PC-9 (cell line): ENCODE results near the gene GFRA1. TPM values are rescaled to one million over a fixed set of nuclear protein-coding genes. Genes with fewer than 3 reads are reported as not detected.

ENCODE experiments used
- BruUV-seq: library from RNA; stranded (reverse); fragments of 400-500 nt; replicated peaks from 2 replicates; lab custom pipeline; 2021; lab: Mats Ljungman, UMichigan
- CTCF ChIA-PET: fragments of 300-600 bp; sonication (Branson Sonifier 250); formaldehyde crosslinking; loops from one replicate; lab custom pipeline; 2022; ENCODE audit warnings: antibody characterized with exemption; lab: Charles Lee
- POLR2A ChIA-PET: fragments of 300-600 bp; sonication (Branson Sonifier 250); formaldehyde crosslinking; loops from one replicate; lab custom pipeline; 2022; ENCODE audit warnings: antibody characterized with exemption; ENCODE audit not compliant: unreplicated experiment; lab: Charles Lee
- DNase-seq, 2 experiments: peaks; one replicate each; pipeline versions ENCODE4 v3.0.0 to v3.0.0-alpha.2; 2015 to 2022; ENCODE audit warnings: mixed read lengths in 1 of 2
- H2AFZ ChIP-seq: fragments of 200-600 bp; sonication (generic); 2 replicates; pipeline ENCODE4 v1.8.1; 2017; ENCODE audit warnings: antibody characterized with exemption
- H3F3A ChIP-seq: fragments of 200-600 bp; sonication (generic); 2 replicates; pipeline ENCODE4 v1.8.1; 2017; ENCODE audit warnings: antibody characterized with exemption, mild to moderate bottlenecking, low read depth; ENCODE audit not compliant: insufficient read depth
- H3K27ac ChIP-seq: fragments of 200-600 bp; sonication (generic); 2 replicates; pipeline ENCODE4 v1.6.1; 2016; ENCODE audit warnings: mixed run types
- H3K27me3 ChIP-seq: fragments of 200-600 bp; sonication (generic); 2 replicates; pipeline ENCODE4 v1.6.1; 2016; ENCODE audit warnings: low read depth, mixed run types; ENCODE audit not compliant: insufficient read depth
- H3K36me3 ChIP-seq: fragments of 200-600 bp; sonication (generic); 2 replicates; pipeline ENCODE4 v1.6.1; 2016; ENCODE audit warnings: low read depth, mixed run types
- H3K4me1 ChIP-seq: fragments of 200-600 bp; sonication (generic); replicated peaks from 2 replicates; pipeline ENCODE4 v1.6.1; 2016; ENCODE audit warnings: mixed run types; ENCODE audit not compliant: insufficient read depth
- H3K4me2 ChIP-seq: fragments of 200-600 bp; sonication (generic); 2 replicates; pipeline ENCODE4 v1.6.1; 2017; ENCODE audit warnings: mixed run types
- H3K4me3 ChIP-seq: fragments of 200-600 bp; sonication (generic); 2 replicates; pipeline ENCODE4 v1.6.1; 2016; ENCODE audit warnings: mixed run types
- H3K79me2 ChIP-seq: fragments of 200-600 bp; sonication (generic); 2 replicates; pipeline ENCODE4 v1.6.1; 2017; ENCODE audit warnings: low read depth, mixed run types
- H3K9me2 ChIP-seq: fragments of 200-600 bp; sonication (generic); 2 replicates; pipeline ENCODE4 v1.8.1; 2017; ENCODE audit warnings: mild to moderate bottlenecking; ENCODE audit not compliant: insufficient read depth
- H3K9me3 ChIP-seq: fragments of 200-600 bp; sonication (generic); 2 replicates; pipeline ENCODE4 v1.8.1; 2016; ENCODE audit warnings: low read depth; ENCODE audit not compliant: insufficient read depth
- H4K20me1 ChIP-seq: fragments of 200-600 bp; sonication (generic); 2 replicates; pipeline ENCODE4 v1.8.1; 2017; ENCODE audit not compliant: insufficient read depth
- CTCF ChIP-seq: fragments of 200-600 bp; sonication (generic); conservative IDR thresholded peaks from 2 replicates; pipeline ENCODE4 v1.6.1; 2017; ENCODE audit warnings: mixed run types, antibody characterized with exemption, mild to moderate bottlenecking, moderate library complexity
- EZH2 ChIP-seq: fragments of 200-600 bp; sonication (generic); IDR thresholded peaks from 2 replicates; pipeline ENCODE4 v1.8.0; 2017; ENCODE audit warnings: antibody characterized with exemption, low read depth
- intact Hi-C: fragments of 100-400 bp; cut with micrococcal nuclease; formaldehyde crosslinking; loops from one replicate; pipeline ENCODE4 v1.10.0; 2022; ENCODE audit not compliant: unreplicated experiment
- total RNA-seq: library from RNA; stranded (reverse); gene quantifications from 2 replicates; pipeline ENCODE4 v1.2.3, GENCODE V29; 2021

GFRA1 gene
- total RNA-seq, 1 experiment from 2014 or later: 0.11 TPM

GRCh38 chr10:116208956-116209567, 63.9 kb downstream of the GFRA1 start:
- Histone ChIP-seq H3K36me3 (no peaks in the 10 kb centered on the region), H4K20me1 (no peaks in the 10 kb centered on the region), H3K9me2 (no peaks in the 10 kb centered on the region), H3K4me3 (no peak overlapping the region), H3K9me3 (no peaks in the 10 kb centered on the region), H2AFZ (no peak overlapping the region), H3K27ac (no peak overlapping the region), H3K79me2 (no peaks in the 10 kb centered on the region), H3K4me1 (no peaks in the 10 kb centered on the region), H3K4me2 (no peak overlapping the region), H3F3A (no peaks in the 10 kb centered on the region), H3K27me3 (0 out of 2 replicates have a peak, but pooled peaks cover 9% of the 10 kb centered on the region)
- BruUV-seq: no TSS peak
- TF ChIP-seq CTCF (no peak), EZH2 (no peak)
- POLR2A ChIA-PET: no interaction called here
- no peak for DNase-seq
- intact Hi-C loops: no loop called here
- CTCF ChIA-PET: no interaction called here

- H3K9me3 ChIP-seq: no peaks in the 10 kb centered on the region
- H3K27me3 ChIP-seq: 0 out of 2 replicates have a peak, but pooled peaks cover 9% of the 10 kb centered on the region
- ChIA-PET POLR2A (no interaction called here), CTCF (no interaction called here)
- no peaks in the 10 kb centered on the region for H3F3A ChIP-seq
- intact Hi-C loops: no loop called here
- H3K27ac ChIP-seq: no peak overlapping the region
- no TSS peak for BruUV-seq
- no peaks in the 10 kb centered on the region for H3K36me3 ChIP-seq
- TF ChIP-seq CTCF: no peak
- no peak for TF ChIP-seq EZH2
- H3K79me2 ChIP-seq: no peaks in the 10 kb centered on the region
- no peaks in the 10 kb centered on the region for H3K4me1 ChIP-seq
- no peaks in the 10 kb centered on the region for H3K9me2 ChIP-seq
- H3K4me2 ChIP-seq: no peak overlapping the region
- DNase-seq: no peak
- no peaks in the 10 kb centered on the region for H4K20me1 ChIP-seq
- H2AFZ ChIP-seq: no peak overlapping the region
- no peak overlapping the region for H3K4me3 ChIP-seq
Measured at GRCh38 chr10:116207690-116208089, 65.3 kb downstream of the GFRA1 start.

- POLR2A ChIA-PET: no interaction called here
- Histone ChIP-seq H3F3A (no peaks in the 10 kb centered on the region), H3K4me2 (no peak overlapping the region), H3K27ac (no peak overlapping the region), H3K4me3 (no peak overlapping the region), H2AFZ (no peak overlapping the region), H3K27me3 (0 out of 2 replicates have a peak, but pooled peaks cover 9% of the 10 kb centered on the region), H3K4me1 (no peaks in the 10 kb centered on the region), H3K36me3 (no peaks in the 10 kb centered on the region), H4K20me1 (no peaks in the 10 kb centered on the region), H3K79me2 (no peaks in the 10 kb centered on the region), H3K9me3 (no peaks in the 10 kb centered on the region), H3K9me2 (no peaks in the 10 kb centered on the region)
- DNase-seq: no peak
- CTCF ChIA-PET: no interaction called here
- TF ChIP-seq CTCF (no peak), EZH2 (no peak)
- intact Hi-C loops: no loop called here
- no TSS peak for BruUV-seq
Measured at GRCh38 chr10:116203661-116204060, 69.3 kb downstream of the GFRA1 start.
